K562 (cell line): Measurements from ENCODE around the gene RHOT1. TPM values are rescaled to one million over a fixed set of nuclear protein-coding genes. Genes with fewer than 3 reads are reported as not detected.

Experiments
- AFF4 ChIP-seq: sonication (generic); formaldehyde crosslinking; IDR thresholded peaks from 2 replicates; pipeline ENCODE4 v1.8.0; 2023; ENCODE audit warnings: mild to moderate bottlenecking, missing genetic modification reagents
- CBX2 ChIP-seq: fragments of 200-600 bp; sonication (generic); IDR thresholded peaks from one replicate; pipeline ENCODE4 v1.6.1; 2012; ENCODE audit warnings: mild to moderate bottlenecking, low read length, inconsistent platforms; ENCODE audit not compliant: insufficient read depth, poor library complexity, severe bottlenecking
- CEBPG ChIP-seq, 3 experiments: fragments of 200-800 bp in 1 of 3; sonication (Bioruptor generic) in 1 of 3; sonication (generic) in 1 of 3; formaldehyde crosslinking in 1 of 3; IDR thresholded peaks in 2 of 3; conservative IDR thresholded peaks in 1 of 3; 2 replicates each; pipeline versions ENCODE4 v1.6.1 to v1.8.0; 2016 to 2022; ENCODE audit warnings: missing compliant biosample characterization in 2 of 3, missing genetic modification characterization in 2 of 3, mild to moderate bottlenecking in 1 of 3, missing genetic modification reagents in 1 of 3
- HES1 ChIP-seq: fragments of 450-650 bp; IDR thresholded peaks from 2 replicates; pipeline ENCODE4 v1.6.1; 2016; ENCODE audit warnings: low read depth, mild to moderate bottlenecking, moderate library complexity
- NUFIP1 ChIP-seq: fragments of 450-650 bp; IDR thresholded peaks from 2 replicates; pipeline ENCODE4 v1.6.1; 2018; ENCODE audit not compliant: partially characterized antibody
- THRA ChIP-seq: fragments of 450-650 bp; IDR thresholded peaks from 2 replicates; pipeline ENCODE4 v1.6.1; 2017; ENCODE audit warnings: mild to moderate bottlenecking, moderate library complexity
- ZFP1 ChIP-seq: fragments of 450-650 bp; formaldehyde crosslinking; IDR thresholded peaks from 2 replicates; pipeline ENCODE4 v1.4.0; 2020; ENCODE audit warnings: mild to moderate bottlenecking, mixed read lengths
- ZFP36 ChIP-seq: fragments of 150-350 bp; IDR thresholded peaks from 2 replicates; pipeline ENCODE4 v1.6.1; 2018; ENCODE audit warnings: low read length, low read depth; ENCODE audit not compliant: partially characterized antibody
- ZFX ChIP-seq: sonication (generic); formaldehyde crosslinking; IDR thresholded peaks from 2 replicates; pipeline ENCODE4 v1.8.0; 2022; ENCODE audit warnings: mild to moderate bottlenecking, missing genetic modification reagents, moderate library complexity
- ZNF324 ChIP-seq: fragments of 250-450 bp; sonication (Bioruptor Pico); IDR thresholded peaks from 2 replicates; pipeline ENCODE4 v1.4.0; 2020; ENCODE audit warnings: mild to moderate bottlenecking
- polyA plus RNA-seq, 8 experiments: library from polyadenylated mRNA; depleted of rRNA in 4 of 8; stranded (reverse) in 5 of 8; unstranded in 3 of 8; fragments of >200 nt; fragmentation: Nextera tagmentation in 2 of 8; fragmentation: Illumina TruSeq in 1 of 8; extraction: Ambion mirVana in 2 of 8; extraction: Trizol in 1 of 8; gene quantifications; 2 replicates each; pipeline versions ENCODE4 v1.2.1 to v1.2.3, GENCODE V29; 2011 to 2014; ENCODE audit warnings: inconsistent platforms in 1 of 8, missing spikeins in 1 of 8
- total RNA-seq, 7 experiments: library from RNA; depleted of rRNA in 6 of 7; stranded (reverse); fragments of >200 nt in 6 of 7; fragmentation: Illumina TruSeq in 2 of 7; extraction: Trizol in 2 of 7; gene quantifications; 2 replicates each; pipeline versions ENCODE4 v1.2.1 to v1.2.3, GENCODE V29; 2011 to 2021; ENCODE audit warnings: low replicate concordance in 1 of 7
- TF ChIP-seq, protein P1 (sequence below), 2 experiments: fragments of 450-650 bp; formaldehyde crosslinking in 1 of 2; IDR thresholded peaks; 2 replicates each; pipeline versions ENCODE4 v1.4.0 to v1.6.1; 2014 to 2020; ENCODE audit warnings: mild to moderate bottlenecking in 2 of 2, borderline replicate concordance in 1 of 2, low read depth in 1 of 2

Gene RHOT1
- total and polyA plus RNA-seq, 9 of the 15 experiments (the other 6 are each of a cell fraction or from before 2014, with no cell fraction given): 23.0 to 101 (median 32.2) TPM

- TF ChIP-seq CEBPG (CRISPR knock-in tag; IDR thresholded peaks at IDR 0.05) (no peak), CEBPG (tag; conservative IDR thresholded peaks at IDR 0.05 in 1 of 2, IDR thresholded peaks at IDR 0.05 in 1 of 2) (no peak), NUFIP1 (no peak), AFF4 (peak; percentile 13; the same call in 1 of the 2 replicates), ZFP1 (no peak), ZFX (CRISPR knock-in tag) (no peak; the same call in 1 of the 2 replicates), HES1 (no peak), CBX2 (no peak), THRA (no peak), ZFP36 (no peak), ZNF324 (no peak)
- TF ChIP-seq, protein P1, sequence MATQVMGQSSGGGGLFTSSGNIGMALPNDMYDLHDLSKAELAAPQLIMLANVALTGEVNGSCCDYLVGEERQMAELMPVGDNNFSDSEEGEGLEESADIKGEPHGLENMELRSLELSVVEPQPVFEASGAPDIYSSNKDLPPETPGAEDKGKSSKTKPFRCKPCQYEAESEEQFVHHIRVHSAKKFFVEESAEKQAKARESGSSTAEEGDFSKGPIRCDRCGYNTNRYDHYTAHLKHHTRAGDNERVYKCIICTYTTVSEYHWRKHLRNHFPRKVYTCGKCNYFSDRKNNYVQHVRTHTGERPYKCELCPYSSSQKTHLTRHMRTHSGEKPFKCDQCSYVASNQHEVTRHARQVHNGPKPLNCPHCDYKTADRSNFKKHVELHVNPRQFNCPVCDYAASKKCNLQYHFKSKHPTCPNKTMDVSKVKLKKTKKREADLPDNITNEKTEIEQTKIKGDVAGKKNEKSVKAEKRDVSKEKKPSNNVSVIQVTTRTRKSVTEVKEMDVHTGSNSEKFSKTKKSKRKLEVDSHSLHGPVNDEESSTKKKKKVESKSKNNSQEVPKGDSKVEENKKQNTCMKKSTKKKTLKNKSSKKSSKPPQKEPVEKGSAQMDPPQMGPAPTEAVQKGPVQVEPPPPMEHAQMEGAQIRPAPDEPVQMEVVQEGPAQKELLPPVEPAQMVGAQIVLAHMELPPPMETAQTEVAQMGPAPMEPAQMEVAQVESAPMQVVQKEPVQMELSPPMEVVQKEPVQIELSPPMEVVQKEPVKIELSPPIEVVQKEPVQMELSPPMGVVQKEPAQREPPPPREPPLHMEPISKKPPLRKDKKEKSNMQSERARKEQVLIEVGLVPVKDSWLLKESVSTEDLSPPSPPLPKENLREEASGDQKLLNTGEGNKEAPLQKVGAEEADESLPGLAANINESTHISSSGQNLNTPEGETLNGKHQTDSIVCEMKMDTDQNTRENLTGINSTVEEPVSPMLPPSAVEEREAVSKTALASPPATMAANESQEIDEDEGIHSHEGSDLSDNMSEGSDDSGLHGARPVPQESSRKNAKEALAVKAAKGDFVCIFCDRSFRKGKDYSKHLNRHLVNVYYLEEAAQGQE (IDR thresholded peaks at IDR 0.05; ENCODE audit: borderline replicate concordance): no peak
- TF ChIP-seq, protein P1 (CRISPR knock-in tag; IDR thresholded peaks at IDR 0.05; ENCODE audit: low read depth): peak; percentile 13; the same call in 1 of the 2 replicates
Observed at GRCh38 chr17:32142038-32142856, at the start of gene RHOT1 (continued).
